ENCODE measurements around the gene RRP15.

Gene RRP15

DNA sequence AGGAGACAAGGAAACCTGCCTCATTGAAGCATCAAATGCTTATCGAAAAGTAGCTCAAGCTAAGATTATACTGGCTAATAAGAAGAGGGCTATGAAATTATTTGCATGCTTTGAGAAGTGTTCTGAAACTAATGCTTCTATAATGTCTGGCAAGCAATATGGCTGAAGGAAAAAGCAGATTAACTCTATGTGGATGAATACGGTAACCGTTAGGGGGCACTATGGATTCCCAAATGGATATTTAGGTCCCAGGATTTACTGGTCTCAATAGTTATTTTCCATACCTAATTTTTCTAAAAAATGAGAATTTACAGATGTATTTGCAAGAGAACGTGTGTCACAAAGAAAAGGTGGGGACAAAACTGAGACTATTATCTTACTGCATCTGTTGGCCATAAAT is 34.6 kb upstream of the RRP15 start:
- H3K79me2 ChIP-seq, result no peaks in the 10 kb centered on the region
- no peaks in the 10 kb centered on the region for H3K4me1 ChIP-seq
- no peak overlapping the region for H3K9ac ChIP-seq
- H3K36me3 ChIP-seq (ENCODE audit: control insufficient read depth, insufficient read depth, low read length), result no peaks in the 10 kb centered on the region
- no peaks in the 10 kb centered on the region for H3K9me3 ChIP-seq (ENCODE audit: control insufficient read depth, low read length)
- TF ChIP-seq, protein P1, sequence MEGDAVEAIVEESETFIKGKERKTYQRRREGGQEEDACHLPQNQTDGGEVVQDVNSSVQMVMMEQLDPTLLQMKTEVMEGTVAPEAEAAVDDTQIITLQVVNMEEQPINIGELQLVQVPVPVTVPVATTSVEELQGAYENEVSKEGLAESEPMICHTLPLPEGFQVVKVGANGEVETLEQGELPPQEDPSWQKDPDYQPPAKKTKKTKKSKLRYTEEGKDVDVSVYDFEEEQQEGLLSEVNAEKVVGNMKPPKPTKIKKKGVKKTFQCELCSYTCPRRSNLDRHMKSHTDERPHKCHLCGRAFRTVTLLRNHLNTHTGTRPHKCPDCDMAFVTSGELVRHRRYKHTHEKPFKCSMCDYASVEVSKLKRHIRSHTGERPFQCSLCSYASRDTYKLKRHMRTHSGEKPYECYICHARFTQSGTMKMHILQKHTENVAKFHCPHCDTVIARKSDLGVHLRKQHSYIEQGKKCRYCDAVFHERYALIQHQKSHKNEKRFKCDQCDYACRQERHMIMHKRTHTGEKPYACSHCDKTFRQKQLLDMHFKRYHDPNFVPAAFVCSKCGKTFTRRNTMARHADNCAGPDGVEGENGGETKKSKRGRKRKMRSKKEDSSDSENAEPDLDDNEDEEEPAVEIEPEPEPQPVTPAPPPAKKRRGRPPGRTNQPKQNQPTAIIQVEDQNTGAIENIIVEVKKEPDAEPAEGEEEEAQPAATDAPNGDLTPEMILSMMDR (IDR thresholded peaks at IDR 0.05), result no peak
- H3K27ac ChIP-seq, result no peak overlapping the region
- H3K27me3 ChIP-seq (ENCODE audit: control insufficient read depth, insufficient read depth, low read length), result no peaks in the 10 kb centered on the region
- H3K4me3 ChIP-seq (ENCODE audit: low read depth, low read length), result no peak overlapping the region
- H3K4me2 ChIP-seq (ENCODE audit: low read length), result no peak overlapping the region
- no peak overlapping the region for H2AFZ ChIP-seq

DNA sequence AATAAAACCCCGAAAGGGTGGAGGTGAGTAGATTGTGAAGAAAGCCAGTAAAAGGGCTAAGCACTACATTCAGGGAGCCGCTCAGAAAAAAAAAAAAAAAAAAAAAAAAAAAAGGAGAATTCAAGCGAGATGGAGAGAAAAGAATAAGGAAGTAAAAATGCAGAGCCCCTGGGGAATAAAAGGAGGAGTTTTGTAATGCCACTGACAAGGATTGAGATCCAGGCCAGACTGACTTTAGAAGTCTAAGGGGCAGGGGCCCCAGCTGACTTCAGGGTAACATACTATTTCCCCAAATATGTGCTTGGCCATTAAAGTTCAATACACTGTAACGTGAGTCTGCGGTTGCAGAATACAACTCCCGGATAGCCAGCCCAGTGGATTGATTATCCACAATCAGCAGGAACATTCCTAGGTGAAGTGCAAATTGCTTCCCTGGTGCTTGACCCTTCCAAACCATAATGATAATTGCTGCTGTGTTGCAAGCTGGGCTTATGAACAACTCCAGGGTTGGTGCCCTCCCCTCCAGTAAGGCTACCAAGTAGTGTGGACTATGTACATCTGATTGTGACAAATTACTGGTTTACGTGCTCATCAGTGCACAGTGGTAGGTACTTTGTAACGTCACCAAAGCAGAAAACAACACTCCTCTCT is 30.7 kb upstream of the RRP15 start:
- H3K4me2 ChIP-seq (ENCODE audit: low read length), result no peak overlapping the region
- no peaks in the 10 kb centered on the region for H3K79me2 ChIP-seq
- H3K9me3 ChIP-seq (ENCODE audit: control insufficient read depth, low read length), result no peaks in the 10 kb centered on the region
- H3K4me1 ChIP-seq, result no peaks in the 10 kb centered on the region
- H3K4me3 ChIP-seq (ENCODE audit: low read depth, low read length), result no peak overlapping the region
- no peak overlapping the region for H2AFZ ChIP-seq
- TF ChIP-seq, protein P1 (IDR thresholded peaks at IDR 0.05), result no peak
- no peak overlapping the region for H3K9ac ChIP-seq
- H3K36me3 ChIP-seq (ENCODE audit: control insufficient read depth, insufficient read depth, low read length), result no peaks in the 10 kb centered on the region
- H3K27ac ChIP-seq, result no peak overlapping the region
- no peaks in the 10 kb centered on the region for H3K27me3 ChIP-seq (ENCODE audit: control insufficient read depth, insufficient read depth, low read length)

DNA sequence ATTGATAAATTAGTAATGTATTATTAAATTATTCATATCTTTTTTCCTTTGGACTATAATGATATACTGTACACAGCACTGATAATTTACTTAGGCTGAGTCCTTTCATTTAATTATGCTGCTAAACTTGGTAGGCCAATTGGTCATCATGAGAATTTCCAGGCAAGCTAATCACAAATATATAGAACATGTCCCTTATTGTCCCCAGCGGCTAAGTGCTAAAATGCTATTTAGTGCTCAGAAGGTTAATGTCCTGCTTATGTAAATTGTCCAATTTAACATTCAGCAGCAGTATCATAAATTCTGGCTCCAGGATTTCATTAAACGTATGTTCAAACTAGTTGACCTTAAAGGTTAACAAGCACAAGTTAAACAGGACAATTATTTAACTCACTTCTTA is 30.0 kb upstream of the RRP15 start:
- Histone ChIP-seq H3K79me2 (no peaks in the 10 kb centered on the region), H3K9ac (no peak overlapping the region), H3K27me3 (ENCODE audit: control insufficient read depth, insufficient read depth, low read length) (no peaks in the 10 kb centered on the region), H2AFZ (no peak overlapping the region), H3K36me3 (ENCODE audit: control insufficient read depth, insufficient read depth, low read length) (no peaks in the 10 kb centered on the region), H3K9me3 (ENCODE audit: control insufficient read depth, low read length) (no peaks in the 10 kb centered on the region), H3K4me2 (ENCODE audit: low read length) (no peak overlapping the region), H3K27ac (no peak overlapping the region), H3K4me1 (no peaks in the 10 kb centered on the region), H3K4me3 (ENCODE audit: low read depth, low read length) (no peak overlapping the region)
- TF ChIP-seq, protein P1 (IDR thresholded peaks at IDR 0.05), result no peak

DNA sequence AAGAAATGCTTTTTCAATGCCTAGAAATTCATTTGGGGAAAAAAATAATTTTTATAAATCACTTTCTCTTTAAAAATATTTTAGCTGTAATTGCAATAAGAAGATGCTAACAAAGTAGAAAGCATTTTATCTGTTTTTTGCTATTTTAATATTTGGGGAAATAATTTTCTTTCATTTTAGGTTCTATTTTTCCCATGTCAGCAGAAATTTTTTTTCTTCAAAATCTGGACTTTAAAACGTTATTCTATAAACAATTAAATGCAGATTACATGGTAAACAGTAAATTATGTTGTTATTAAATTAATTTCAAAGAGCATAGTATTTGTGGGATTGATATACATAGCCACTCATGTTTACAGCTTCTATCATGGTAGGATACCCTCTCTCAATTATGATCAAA is 27.7 kb upstream of the RRP15 start:
- Histone ChIP-seq H3K79me2 (no peaks in the 10 kb centered on the region), H3K4me3 (ENCODE audit: low read depth, low read length) (no peak overlapping the region), H3K4me1 (no peaks in the 10 kb centered on the region), H3K27ac (no peak overlapping the region), H3K27me3 (ENCODE audit: control insufficient read depth, insufficient read depth, low read length) (no peaks in the 10 kb centered on the region), H3K36me3 (ENCODE audit: control insufficient read depth, insufficient read depth, low read length) (no peaks in the 10 kb centered on the region), H3K4me2 (ENCODE audit: low read length) (no peak overlapping the region), H3K9ac (no peak overlapping the region), H3K9me3 (ENCODE audit: control insufficient read depth, low read length) (no peaks in the 10 kb centered on the region), H2AFZ (no peak overlapping the region)
- TF ChIP-seq, protein P1 (IDR thresholded peaks at IDR 0.05), result no peak

DNA sequence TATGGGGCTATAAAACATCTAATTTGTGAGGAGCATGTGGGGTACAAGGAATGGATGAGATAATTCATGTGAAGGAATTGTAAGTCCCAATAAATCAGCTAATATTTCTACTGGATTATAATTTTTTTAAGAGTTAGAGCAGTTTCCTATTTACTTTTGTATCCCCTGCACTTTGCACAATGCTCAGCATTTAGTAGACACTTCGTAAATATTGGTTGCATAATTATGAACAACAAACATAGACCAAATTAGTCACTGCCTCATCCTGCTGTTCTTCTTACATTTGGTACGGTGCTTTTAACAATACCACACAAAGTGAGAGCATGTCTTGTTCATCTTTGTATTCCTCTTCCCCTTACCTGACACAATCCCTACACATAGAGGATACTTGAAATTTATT is 27.1 kb upstream of the RRP15 start:
- no peaks in the 10 kb centered on the region for H3K79me2 ChIP-seq
- no peak overlapping the region for H2AFZ ChIP-seq
- no peak overlapping the region for H3K4me3 ChIP-seq (ENCODE audit: low read depth, low read length)
- TF ChIP-seq, protein P1 (IDR thresholded peaks at IDR 0.05), result no peak
- no peaks in the 10 kb centered on the region for H3K9me3 ChIP-seq (ENCODE audit: control insufficient read depth, low read length)
- H3K4me1 ChIP-seq, result no peaks in the 10 kb centered on the region
- no peak overlapping the region for H3K9ac ChIP-seq
- H3K36me3 ChIP-seq (ENCODE audit: control insufficient read depth, insufficient read depth, low read length), result no peaks in the 10 kb centered on the region
- no peaks in the 10 kb centered on the region for H3K27me3 ChIP-seq (ENCODE audit: control insufficient read depth, insufficient read depth, low read length)
- H3K4me2 ChIP-seq (ENCODE audit: low read length), result no peak overlapping the region
- no peak overlapping the region for H3K27ac ChIP-seq

All from parathyroid adenoma (tissue), 2 donors.